SIG-M5 (cell line): ENCODE measurements around the gene CDC45.

Source experiments
- DNase-seq: peaks from one replicate; lab custom pipeline; 2025; lab: John Stamatoyannopoulos, UW

Gene CDC45

GRCh38 chr22:19496324-19496630, 16.6 kb downstream of the CDC45 start:
- no peak for DNase-seq

DNA sequence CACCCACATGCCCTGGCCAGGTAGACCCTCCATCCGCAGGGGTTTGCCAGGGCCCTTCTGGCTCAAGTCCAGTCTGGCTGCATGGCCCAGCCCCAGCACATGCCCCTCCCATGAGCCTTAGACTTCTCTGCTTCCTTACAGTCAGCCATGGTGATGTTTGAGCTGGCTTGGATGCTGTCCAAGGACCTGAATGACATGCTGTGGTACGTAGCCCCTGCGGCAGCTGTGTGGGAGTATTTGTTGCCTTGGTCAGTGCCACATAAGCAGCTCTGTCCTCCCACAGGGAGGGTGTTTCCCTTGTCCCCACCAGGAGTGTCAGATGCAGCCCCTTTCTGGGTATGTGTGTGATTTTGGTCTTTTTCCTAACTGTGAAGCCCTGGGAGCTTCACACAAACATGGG, 17.5 kb downstream of the CDC45 start:
- DNase-seq: no peak

- no peak for DNase-seq
Measured at GRCh38 chr22:19498154-19498865, 18.6 kb downstream of the CDC45 start.

- DNase-seq: no peak
Measured at GRCh38 chr22:19498866-19499190, 19.1 kb downstream of the CDC45 start.

- no peak for DNase-seq
Measured at GRCh38 chr22:19499236-19499879, 19.6 kb downstream of the CDC45 start.

GRCh38 chr22:19499880-19500242, 20.1 kb downstream of the CDC45 start:
- no peak for DNase-seq

- DNase-seq: no peak
Measured at GRCh38 chr22:19501897-19502447, 22.3 kb downstream of the CDC45 start.

- no peak for DNase-seq
Measured at GRCh38 chr22:19503367-19503766, 23.6 kb downstream of the CDC45 start.

GRCh38 chr22:19503869-19504268, 24.1 kb downstream of the CDC45 start:
- DNase-seq: no peak

- no peak for DNase-seq
Measured at GRCh38 chr22:19504900-19505734, 25.4 kb downstream of the CDC45 start.

DNA sequence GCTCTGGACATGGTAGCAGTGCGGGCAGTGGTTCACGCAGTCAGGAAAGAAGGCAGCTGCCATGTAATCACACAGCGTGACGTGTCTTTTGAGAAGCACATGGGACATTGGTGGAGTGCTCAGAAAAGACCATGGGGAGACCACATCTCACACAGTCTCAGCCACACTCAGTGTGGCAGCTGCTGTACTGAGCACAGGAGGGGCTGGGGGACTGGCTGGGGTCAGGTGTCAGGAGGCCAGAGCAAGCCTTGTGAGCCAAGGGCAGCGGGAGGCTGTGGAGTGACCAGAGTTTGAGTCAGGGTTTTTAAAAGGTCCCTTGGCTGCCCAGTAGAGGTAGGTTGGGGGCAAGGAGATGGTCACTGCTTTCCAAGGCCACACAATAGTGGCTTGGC, 26.0 kb downstream of the CDC45 start:
- DNase-seq: no peak

DNA sequence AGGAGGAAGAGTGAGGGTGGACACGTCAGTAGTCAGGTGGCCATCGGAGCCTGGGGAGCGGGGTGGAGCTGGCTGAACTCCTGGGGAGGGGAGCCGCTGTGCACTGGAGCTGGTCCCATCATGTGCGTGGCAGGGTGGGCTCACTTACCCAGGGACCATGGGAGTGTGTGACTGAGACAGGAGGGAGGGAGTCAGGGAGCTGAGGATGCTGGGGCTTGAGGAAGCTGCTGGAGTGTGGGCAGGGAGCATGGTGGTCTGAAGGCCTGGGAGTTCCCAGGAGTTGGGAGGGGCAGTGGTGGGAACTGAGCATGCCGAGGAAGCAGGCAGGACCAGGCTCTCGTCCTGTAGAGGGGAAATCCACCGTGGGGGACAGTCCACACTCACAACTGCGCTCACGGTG, 26.5 kb downstream of the CDC45 start:
- DNase-seq: no peak

DNA sequence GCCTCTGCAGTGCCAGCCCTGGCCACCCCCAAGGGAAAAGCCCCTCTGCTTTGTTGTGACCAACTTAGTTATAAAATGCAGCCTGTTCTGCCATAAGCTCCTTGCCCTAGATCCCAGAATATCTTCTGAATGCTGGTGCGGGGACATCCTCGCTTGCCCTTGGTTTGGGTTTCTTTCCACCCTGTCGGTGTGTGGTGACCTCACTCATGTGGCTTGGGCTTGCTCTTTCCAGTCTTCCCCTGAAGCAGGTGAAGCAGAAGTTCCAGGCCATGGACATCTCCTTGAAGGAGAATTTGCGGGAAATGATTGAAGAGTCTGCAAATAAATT, 27.8 kb downstream of the CDC45 start:
- no peak for DNase-seq

DNA sequence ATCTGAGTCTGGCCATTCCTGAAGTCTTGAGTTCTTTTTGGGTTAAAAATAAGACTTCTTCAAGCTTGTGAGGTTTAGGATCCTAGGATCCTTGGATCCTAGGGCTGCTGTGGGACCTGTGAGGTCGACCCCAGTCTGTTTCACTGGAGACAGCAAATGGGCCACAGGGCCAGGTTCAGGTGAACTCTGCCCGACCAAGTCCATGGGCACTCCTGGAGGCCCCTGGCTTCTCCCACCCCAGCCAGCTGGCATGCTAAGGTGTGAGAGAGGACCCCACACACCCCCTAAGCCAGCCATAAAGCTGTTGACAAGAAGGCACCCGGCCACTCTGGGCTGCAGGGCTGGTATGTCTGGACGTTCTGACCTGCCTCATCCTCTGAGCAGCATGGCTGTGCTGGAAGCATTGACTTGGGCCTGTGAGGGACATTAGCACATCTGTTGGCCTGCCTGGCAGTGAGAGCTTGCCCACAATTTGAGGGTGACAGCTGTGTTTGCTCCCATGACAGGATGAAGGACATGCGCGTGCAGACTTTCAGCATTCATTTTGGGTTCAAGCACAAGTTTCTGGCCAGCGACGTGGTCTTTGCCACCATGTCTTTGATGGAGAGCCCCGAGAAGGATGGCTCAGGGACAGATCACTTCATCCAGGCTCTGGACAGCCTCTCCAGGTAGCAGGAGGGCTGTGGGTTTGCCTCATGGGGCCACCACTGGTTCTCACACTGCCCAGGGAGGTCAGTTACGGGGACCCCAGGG, 28.5 kb downstream of the CDC45 start:
- DNase-seq: no peak

GRCh38 chr22:19509191-19509590, 29.5 kb downstream of the CDC45 start:
- DNase-seq: no peak

- DNase-seq: no peak
Measured at GRCh38 chr22:19509923-19510322, 30.2 kb downstream of the CDC45 start.

GRCh38 chr22:19510919-19511341, 31.2 kb downstream of the CDC45 start:
- no peak for DNase-seq

GRCh38 chr22:19513823-19514222, 34.1 kb downstream of the CDC45 start:
- no peak for DNase-seq

DNA sequence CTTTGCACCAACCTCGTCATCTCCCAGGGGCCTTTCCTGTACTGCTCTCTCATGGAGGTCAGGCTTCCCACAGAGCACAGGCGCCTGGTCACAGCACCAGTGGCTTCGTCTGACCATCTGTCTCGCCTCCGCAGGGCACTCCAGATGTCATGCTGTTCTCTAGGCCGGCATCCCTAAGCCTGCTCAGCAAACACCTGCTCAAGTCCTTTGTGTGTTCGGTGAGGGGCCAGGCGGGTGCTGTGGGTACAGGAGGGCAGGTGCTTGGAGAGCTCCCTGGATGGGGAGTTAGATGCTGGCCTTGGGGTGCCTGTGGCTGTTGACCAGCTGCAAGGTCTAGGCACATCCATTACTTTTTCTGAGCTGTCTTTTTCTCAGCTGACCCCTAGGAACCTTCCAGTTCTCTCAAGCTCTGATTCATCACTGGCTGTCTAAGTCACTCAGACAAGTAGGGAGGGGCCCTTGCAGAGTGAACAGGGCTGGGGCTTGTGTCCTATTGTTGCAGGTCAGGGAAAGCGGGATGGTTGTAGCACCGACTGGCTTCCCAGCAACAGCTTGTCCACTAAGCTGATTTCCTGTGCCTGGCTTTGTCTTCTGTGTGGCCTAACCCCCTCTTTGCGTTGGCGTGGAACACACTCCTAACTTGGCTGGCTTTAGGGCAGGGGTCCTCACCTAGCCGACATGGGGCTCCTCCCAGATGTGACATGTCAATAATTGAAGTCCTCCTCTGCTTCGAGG, 35.3 kb downstream of the CDC45 start:
- no peak for DNase-seq

GRCh38 chr22:19515654-19516377, 36.1 kb downstream of the CDC45 start:
- no peak for DNase-seq
